Colonic mucosa (tissue), 4 donors: Measurements from ENCODE around the gene IQSEC2. TPM values are rescaled to one million over a fixed set of nuclear protein-coding genes. Genes with fewer than 3 reads are reported as not detected.

Experiments
- DNase-seq: peaks from one replicate; pipeline ENCODE4 v3.0.0-alpha.2; 2020
- H3K27ac ChIP-seq: fragments of 200-600 bp; one replicate; pipeline ENCODE4 v1.8.0; 2021
- H3K27me3 ChIP-seq: fragments of 200-600 bp; one replicate; pipeline ENCODE4 v1.8.0; 2021
- H3K36me3 ChIP-seq: fragments of 200-600 bp; one replicate; pipeline ENCODE4 v1.8.0; 2021
- H3K4me1 ChIP-seq: fragments of 200-600 bp; one replicate; pipeline ENCODE4 v1.8.0; 2021; ENCODE audit warnings: mild to moderate bottlenecking
- H3K4me3 ChIP-seq: fragments of 200-600 bp; one replicate; pipeline ENCODE4 v1.8.0; 2021
- H3K9ac ChIP-seq, 2 donors: one replicate each; pipeline ENCODE4 v1.7.0; 2013; ENCODE audit warnings: control low read depth in 2 of 2, low read depth in 2 of 2, low read length in 2 of 2
- H3K9me3 ChIP-seq: fragments of 200-600 bp; one replicate; pipeline ENCODE4 v1.8.0; 2021
- intact Hi-C: fragments of 100-400 bp; cut with DNase I; formaldehyde crosslinking; loops from one replicate; pipeline ENCODE4 v1.14.1; 2022
- total RNA-seq, 2 donors: library from RNA; stranded (reverse); fragmentation: NEBNext Ultra II Directional in 1 of 2; extraction: Animal tissue kit (Norgen Biotek cat#: 25700) in 1 of 2; gene quantifications; one replicate each; pipeline ENCODE4 v1.2.1, GENCODE V29; 2021
- TF ChIP-seq, protein P1 (sequence below): fragments of 200-600 bp; IDR thresholded peaks from one replicate; pipeline ENCODE4 v1.8.0; 2022; ENCODE audit warnings: antibody characterized with exemption, mild to moderate bottlenecking
- donor health status: healthy.
- donor health status: DM: no; HTN: no; CAD: no.
- donor health status: DM: no; HTN: no; CAD: no.

IQSEC2 gene
- total RNA-seq, 2 donors from 2014 or later, result 23.1 to 26.1 TPM

DNA sequence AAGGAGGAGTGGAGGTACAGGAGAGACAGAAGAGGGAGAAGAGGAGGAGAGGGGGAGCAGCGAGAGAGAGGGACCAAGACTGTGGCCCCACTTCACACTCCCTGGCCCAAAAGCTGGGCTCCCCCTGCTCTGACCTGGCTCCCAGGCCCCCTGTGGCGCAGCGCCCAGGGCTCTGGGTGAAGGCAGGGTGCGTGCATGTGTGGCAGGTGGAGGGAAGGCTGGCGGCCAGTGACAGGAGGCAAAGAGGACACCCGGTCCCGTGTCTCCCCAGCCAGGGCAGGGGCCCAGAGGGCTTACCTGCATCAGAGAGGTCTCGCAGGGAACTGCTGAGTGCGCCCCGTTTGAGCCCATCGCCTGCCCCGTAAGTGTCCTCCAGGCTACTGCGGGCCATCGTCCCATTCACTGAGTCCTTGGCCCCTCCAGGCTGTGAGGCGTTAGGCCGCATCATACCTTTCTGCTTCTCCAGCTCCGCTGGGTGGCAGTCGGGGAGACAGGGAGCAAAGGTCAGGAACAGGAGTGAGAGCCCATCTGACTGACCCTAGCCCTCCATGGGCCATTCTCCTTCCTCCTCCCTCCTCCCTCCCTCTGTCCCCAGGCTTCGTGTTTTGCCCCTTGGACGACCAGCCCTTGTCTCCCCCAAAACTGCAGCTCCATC is 45.2 kb downstream of the IQSEC2 start:
- Histone ChIP-seq H3K4me3 (no peak overlapping the region), H3K27me3 (no peaks in the 10 kb centered on the region), H3K9me3 (no peaks in the 10 kb centered on the region), H3K27ac (no peak overlapping the region), H3K4me1 (no peaks in the 10 kb centered on the region), H3K9ac (no peak overlapping the region), H3K36me3 (no peaks in the 10 kb centered on the region)
- intact Hi-C loops, result no loop called here
- TF ChIP-seq, protein P1, sequence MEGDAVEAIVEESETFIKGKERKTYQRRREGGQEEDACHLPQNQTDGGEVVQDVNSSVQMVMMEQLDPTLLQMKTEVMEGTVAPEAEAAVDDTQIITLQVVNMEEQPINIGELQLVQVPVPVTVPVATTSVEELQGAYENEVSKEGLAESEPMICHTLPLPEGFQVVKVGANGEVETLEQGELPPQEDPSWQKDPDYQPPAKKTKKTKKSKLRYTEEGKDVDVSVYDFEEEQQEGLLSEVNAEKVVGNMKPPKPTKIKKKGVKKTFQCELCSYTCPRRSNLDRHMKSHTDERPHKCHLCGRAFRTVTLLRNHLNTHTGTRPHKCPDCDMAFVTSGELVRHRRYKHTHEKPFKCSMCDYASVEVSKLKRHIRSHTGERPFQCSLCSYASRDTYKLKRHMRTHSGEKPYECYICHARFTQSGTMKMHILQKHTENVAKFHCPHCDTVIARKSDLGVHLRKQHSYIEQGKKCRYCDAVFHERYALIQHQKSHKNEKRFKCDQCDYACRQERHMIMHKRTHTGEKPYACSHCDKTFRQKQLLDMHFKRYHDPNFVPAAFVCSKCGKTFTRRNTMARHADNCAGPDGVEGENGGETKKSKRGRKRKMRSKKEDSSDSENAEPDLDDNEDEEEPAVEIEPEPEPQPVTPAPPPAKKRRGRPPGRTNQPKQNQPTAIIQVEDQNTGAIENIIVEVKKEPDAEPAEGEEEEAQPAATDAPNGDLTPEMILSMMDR, result no peak
- no peak for DNase-seq

GRCh38 chrX:53235566-53235965 is 45.8 kb downstream of the IQSEC2 start:
- H3K27me3 ChIP-seq, result no peaks in the 10 kb centered on the region
- TF ChIP-seq, protein P1, result no peak
- H3K9me3 ChIP-seq, result no peaks in the 10 kb centered on the region
- DNase-seq, result no peak
- no peak overlapping the region for H3K27ac ChIP-seq
- H3K36me3 ChIP-seq, result no peaks in the 10 kb centered on the region
- H3K9ac ChIP-seq, result no peak overlapping the region
- intact Hi-C loops, result no loop called here
- no peak overlapping the region for H3K4me3 ChIP-seq
- no peaks in the 10 kb centered on the region for H3K4me1 ChIP-seq

- H3K4me1 ChIP-seq, result no peaks in the 10 kb centered on the region
- H3K9ac ChIP-seq, result no peak overlapping the region
- no peaks in the 10 kb centered on the region for H3K9me3 ChIP-seq
- no peaks in the 10 kb centered on the region for H3K36me3 ChIP-seq
- no peak for DNase-seq
- no peak overlapping the region for H3K27ac ChIP-seq
- TF ChIP-seq, protein P1, result no peak
- H3K27me3 ChIP-seq, result no peaks in the 10 kb centered on the region
- intact Hi-C loops, result no loop called here
- H3K4me3 ChIP-seq, result no peak overlapping the region
Observed at GRCh38 chrX:53234484-53234883, 46.9 kb downstream of the IQSEC2 start.

DNA sequence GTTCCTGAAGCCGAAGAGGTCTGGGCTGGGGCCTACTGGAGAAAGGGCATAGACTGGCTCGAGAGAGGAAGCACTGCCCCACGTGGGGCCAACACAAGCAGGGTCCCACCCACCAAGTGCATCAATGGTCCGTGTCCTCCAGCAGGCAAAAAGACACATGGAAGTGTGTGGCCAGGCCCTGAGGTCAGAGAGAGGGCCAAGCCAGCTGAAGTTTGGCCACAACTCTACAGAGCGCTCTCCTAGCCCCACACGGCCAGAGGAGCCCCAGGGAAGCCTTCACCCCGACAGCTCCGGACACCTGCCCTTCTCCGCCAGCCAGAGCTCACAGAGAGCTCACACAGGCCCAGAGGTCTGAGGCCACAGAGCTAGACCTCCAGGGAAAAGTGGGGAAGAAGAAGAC is 47.8 kb downstream of the IQSEC2 start:
- H3K4me3 ChIP-seq, result no peak overlapping the region
- no peaks in the 10 kb centered on the region for H3K36me3 ChIP-seq
- H3K27ac ChIP-seq, result no peak overlapping the region
- H3K9me3 ChIP-seq, result no peaks in the 10 kb centered on the region
- DNase-seq, result no peak
- TF ChIP-seq, protein P1, result no peak
- no peaks in the 10 kb centered on the region for H3K4me1 ChIP-seq
- intact Hi-C loops, result no loop called here
- H3K9ac ChIP-seq, result no peak overlapping the region
- H3K27me3 ChIP-seq, result no peaks in the 10 kb centered on the region

GRCh38 chrX:53230116-53230515 is 51.3 kb downstream of the IQSEC2 start:
- DNase-seq, result no peak
- no peaks in the 10 kb centered on the region for H3K9me3 ChIP-seq
- no peaks in the 10 kb centered on the region for H3K36me3 ChIP-seq
- no peak overlapping the region for H3K27ac ChIP-seq
- TF ChIP-seq, protein P1, result no peak
- no peaks in the 10 kb centered on the region for H3K27me3 ChIP-seq
- H3K9ac ChIP-seq, result no peak overlapping the region
- H3K4me3 ChIP-seq, result no peak overlapping the region
- no peaks in the 10 kb centered on the region for H3K4me1 ChIP-seq
- intact Hi-C loops, result no loop called here
